GM18951 (cell line): Measurements from ENCODE around the gene DNAH14.
"Not testable (repeated sequence)": the region's sequence is repeated elsewhere in the genome, so short reads cannot be mapped to it uniquely, and the experiment has no call there.

Source experiments
- POLR2A ChIP-seq: IDR thresholded peaks from 4 replicates; pipeline ENCODE4 v1.6.1; 2011; ENCODE audit warnings: mild to moderate bottlenecking; ENCODE audit not compliant: insufficient read length, insufficient read depth; ENCODE audit errors: extremely low read depth
- in situ Hi-C: fragments of 300-500 bp; cut with MboI; formaldehyde crosslinking; loops from one replicate; pipeline ENCODE4 v1.12.0; 2022; ENCODE audit warnings: low sequenced_read_pairs, mixed read lengths, inconsistent platforms; ENCODE audit not compliant: unreplicated experiment

DNAH14 gene

DNA sequence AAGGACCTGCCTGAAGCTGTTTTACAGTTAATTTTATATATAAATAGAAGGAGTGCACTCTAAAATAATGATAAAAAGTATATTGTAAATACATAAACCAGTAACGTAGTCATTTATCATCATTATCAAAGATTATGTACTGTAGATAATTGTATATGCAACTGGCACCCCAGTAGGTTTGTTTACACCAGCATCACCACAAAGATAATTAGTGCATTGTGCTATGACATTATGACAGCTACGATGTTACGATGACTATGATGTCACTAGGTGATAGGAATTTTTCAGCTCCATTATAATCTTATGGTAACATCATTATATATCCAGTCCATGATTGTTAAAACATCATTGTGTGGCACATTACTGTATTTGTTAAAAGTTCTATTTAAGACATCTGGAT is 313.1 kb downstream of the DNAH14 start:
- TF ChIP-seq POLR2A, result no peak
- in situ Hi-C loops, result no loop called here

DNA sequence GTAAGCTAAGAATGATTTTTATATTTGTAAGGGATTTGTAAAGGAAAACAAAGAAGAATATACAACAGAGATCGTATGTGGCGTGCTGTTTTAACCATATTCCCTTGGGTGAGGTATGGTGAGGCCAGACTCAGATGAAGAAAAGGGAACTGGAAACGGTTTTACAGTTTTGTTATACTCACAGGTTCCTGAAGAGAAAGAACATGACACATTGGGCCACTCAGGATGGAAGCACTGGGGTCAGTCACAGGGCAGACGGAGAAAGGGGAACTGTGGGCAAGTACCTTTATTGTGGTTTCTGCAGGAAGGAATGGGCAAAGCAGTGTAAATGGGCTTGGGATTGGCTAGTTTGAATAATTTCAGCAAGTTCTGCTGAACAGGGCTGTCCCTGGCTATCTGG is 321.0 kb downstream of the DNAH14 start:
- in situ Hi-C loops, result no loop called here
- TF ChIP-seq POLR2A, result no peak

DNA sequence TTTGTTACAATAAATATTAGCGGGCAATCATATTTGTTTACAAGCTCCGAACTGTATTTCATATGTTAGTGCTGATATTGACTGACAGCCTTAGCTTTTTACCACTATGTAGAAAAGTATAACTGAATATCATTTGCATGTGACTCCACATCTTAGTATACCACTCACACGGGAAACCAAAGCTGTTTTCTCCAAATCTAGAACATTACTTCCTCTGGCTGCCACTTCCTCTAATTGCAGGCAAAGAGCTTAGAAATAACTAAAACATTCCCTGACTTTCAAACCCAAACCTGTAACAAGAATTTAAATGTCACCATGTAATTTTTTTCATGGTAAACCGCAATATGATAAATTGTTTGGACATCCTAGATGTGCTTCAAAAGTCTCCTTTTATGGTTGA is 323.7 kb downstream of the DNAH14 start:
- in situ Hi-C loops, result no loop called here
- TF ChIP-seq POLR2A, result no peak

DNA sequence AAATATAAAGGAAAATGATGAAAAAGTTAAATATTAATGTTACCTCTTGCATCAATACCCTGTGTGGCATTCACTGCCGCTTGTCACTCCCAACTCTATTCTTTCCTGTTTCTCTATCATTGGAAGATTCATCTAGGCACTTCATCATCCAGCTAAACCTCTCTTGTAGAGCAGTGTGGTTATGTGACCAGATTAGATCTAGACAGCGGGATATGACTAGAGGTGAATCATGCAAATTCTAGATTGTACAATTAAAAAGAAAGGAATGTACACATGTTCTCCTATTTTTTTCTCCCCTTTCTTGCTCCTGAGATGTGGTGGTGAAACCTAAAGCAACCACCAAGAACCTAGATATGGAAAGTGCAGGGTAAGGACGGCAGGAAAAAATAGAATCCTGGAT is 324.3 kb downstream of the DNAH14 start:
- TF ChIP-seq POLR2A, result no peak

DNA sequence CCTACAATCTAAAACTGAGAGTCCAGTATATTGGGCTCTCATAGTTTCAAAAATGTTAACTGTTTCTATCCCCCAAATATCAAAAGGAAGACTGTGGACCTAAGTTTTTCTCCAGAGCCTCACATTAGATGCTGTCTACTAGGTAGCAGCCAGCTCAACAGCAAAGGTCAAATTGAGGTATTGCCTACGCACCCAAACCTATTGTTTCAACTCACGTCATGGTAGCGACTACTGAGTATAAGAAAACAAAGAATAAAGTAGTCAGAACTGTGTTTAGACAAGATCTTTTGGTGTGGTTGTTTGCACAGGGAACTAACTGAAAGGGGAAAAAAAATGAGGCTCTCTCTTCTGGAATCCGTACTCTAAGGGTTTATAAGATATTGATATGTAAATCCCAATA is 325.2 kb downstream of the DNAH14 start:
- TF ChIP-seq POLR2A, result no peak
- in situ Hi-C loops, result no loop called here

More for the DNA sequence above, 324.3 kb downstream of the DNAH14 start:
- in situ Hi-C loops, result no loop called here

DNA sequence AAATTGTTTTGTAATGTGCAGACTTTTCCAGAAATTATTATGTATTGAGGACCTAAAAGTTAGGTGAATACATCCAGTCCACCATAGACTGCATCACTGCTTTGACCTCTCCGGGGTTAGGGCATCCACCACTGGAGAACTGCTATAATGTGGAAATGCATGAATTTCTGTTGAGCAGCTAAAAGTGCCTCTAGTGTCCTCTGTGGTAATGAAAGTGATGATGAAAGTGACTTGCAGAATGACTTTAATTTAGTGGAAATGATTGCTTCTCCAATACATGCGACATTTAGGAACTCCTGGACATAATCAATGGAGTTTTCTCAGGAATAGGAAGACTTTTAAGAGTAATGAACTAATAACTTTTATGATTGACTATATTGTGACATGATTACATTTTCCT is 327.6 kb downstream of the DNAH14 start:
- TF ChIP-seq POLR2A, result no peak
- in situ Hi-C loops, result no loop called here

DNA sequence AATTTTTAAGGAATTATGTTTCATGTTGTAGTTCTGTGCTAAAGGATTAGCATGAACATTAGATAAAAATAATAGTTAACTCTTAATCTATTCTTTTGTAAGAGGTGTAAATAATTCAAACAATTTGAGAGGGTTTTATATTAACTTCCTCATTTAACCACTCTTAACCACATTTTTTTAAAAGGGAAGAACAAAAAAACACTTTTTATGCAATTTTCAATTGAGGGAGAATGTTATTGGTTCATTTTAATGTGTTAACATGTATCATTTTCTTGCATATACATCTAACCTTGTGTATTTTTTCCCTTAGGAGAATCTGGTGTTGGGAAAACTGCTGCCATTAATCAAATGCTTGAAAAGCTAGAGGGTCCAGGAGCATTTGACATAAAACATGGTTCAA is 329.3 kb downstream of the DNAH14 start:
- in situ Hi-C loops, result no loop called here
- no peak for TF ChIP-seq POLR2A

DNA sequence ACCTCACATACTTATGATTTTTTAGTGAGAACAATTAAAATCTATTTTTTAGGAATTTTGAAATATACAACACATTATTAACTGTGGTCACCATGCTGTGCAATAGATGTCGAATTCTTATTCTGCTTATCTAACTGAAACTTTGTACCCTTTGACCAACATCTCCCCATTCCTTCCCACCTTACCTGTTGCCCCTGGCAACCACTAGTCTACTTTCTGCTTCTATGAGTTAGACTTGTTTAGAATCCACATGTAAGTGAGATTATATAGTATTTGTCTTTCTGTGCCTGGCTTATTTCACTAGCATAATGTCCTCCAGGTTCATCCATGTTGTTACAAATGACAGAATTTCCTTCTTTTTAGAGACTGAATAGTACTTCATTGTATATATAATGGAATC is 330.1 kb downstream of the DNAH14 start:
- in situ Hi-C loops, result no loop called here
- no peak for TF ChIP-seq POLR2A

DNA sequence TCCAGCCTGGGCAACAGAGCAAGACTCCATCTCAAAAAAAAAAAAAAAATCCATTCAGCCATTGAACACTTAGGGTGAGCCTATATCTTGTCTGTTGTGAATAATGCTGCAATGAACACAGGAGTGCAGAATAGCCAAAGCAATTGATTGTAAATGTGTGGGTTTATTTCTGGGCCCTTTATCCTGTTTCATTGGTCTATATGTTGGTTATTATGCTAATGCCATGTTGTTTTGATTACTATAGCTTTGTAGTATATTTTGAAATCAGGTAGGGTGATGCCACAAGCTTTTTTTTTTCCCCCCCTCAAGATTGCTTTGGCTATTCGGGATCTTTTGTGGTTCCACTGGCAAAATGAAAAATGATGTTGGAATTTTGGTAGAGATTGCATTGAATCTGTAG is 330.8 kb downstream of the DNAH14 start:
- TF ChIP-seq POLR2A, result no peak
- in situ Hi-C loops, result no loop called here

DNA sequence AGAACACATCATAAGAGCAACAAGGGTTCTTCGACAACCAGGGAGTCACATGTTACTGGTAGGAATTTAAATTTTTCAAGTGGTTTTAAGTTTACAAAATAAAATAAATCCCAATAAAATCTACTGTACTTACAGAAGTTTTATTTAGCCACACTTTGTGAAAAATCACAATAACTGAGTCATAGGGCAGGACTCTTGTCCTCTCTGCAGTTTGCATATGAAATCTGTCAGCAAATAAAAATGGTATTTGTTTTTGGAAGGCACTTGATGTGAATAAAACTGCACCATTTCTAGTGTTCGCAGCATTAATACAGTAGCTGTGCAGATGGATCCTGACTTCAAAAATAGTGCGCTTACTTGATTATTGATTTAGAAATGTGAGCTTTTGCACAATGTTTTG is 348.0 kb downstream of the DNAH14 start:
- no peak for TF ChIP-seq POLR2A
- in situ Hi-C loops, result no loop called here

DNA sequence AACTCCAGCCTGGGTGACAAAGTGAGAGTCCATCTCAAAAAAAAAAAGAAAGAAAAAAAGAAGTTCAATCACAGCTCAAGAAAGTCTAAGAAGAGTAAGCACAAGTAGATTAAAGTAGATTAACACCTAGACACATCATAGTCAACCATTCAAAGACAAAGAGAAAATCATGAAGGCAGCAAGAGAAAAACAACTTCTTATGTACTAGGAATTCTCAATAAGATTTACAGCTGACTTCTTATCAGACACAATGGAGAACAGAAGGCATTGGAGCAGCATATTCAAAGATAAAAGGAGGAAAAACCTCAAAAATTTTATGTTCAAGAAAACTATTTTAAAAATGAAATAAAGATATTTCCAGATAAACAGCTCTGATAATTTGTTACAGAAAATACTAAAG is 351.1 kb downstream of the DNAH14 start:
- TF ChIP-seq POLR2A, result no peak
- in situ Hi-C loops, result no loop called here

DNA sequence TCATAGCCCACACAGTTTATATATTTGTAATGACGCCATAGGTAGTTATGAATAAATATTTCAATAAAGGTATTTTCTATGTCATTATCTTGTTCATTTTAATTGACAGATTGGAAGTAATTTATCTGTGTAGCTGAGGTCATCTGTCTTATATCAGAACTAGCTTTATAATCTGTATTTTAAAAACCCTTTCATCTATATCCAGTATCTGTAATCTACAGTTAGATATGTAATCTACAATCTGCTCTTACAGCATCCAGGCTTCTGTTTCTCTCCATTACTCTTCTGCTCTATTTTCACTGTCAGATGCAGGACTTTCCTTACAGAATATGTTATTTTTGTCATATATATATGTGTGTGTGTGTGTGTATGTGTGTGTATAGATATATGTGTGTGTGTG is 360.8 kb downstream of the DNAH14 start:
- no peak for TF ChIP-seq POLR2A
- in situ Hi-C loops, result no loop called here

DNA sequence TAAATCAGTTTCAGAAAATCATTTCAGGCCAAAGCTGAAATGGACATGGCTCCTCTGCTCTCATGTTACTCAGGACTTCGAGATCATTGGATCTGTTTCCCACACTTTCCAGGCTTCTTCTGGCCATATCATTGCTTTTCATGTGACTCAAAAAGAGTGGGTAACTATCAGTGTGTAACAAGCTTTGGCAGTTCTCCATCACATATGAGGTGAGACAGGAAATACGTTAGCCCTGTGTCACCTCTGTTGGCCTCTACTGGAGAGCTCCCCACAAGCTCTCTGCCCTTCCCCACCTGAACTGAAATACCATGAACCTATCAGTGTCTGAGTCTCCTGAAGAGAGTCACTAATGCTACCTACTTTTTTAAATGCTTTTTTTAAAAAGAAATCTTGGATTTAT is 370.1 kb downstream of the DNAH14 start:
- TF ChIP-seq POLR2A, result no peak
- in situ Hi-C loops, result no loop called here

DNA sequence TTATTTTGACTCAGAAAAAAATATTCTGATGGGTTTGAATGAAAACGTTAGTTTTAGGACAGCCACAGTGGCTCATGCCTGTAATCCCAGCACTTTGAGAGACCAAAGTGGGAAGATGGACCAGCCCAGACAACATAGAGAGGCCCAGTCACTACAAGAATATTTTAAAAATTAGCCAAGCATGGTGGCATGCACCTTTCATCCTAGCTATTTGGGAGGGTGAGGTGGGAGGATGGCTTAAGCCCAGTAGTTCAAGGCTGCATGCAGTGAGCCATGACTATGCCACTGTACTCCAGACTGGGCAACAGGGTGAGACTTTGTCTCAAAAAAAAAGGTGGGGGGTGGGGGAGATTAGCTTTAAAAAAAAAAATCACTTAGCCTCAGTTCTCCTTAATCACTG is 370.9 kb downstream of the DNAH14 start:
- TF ChIP-seq POLR2A, result no peak
- in situ Hi-C loops, result no loop called here

DNA sequence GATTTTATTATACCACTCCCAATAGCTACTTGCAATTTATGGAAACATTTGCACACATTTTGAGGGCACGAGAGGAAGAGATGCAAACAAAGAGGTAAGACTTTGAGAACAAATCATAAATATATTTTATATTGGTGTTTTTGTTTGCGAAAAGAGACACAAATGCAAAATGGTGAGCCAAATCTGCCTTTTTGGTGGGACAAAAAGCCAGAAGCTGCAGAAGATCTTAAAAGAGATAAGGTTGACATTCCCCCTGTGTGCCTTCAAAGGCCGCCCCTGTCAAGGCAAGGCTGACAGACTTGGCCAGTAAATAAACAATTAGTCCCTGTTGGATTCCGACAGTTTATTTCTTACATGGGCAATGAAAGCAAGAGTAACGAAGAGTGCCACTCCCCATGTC is 375.5 kb downstream of the DNAH14 start:
- in situ Hi-C loops, result no loop called here
- no peak for TF ChIP-seq POLR2A

DNA sequence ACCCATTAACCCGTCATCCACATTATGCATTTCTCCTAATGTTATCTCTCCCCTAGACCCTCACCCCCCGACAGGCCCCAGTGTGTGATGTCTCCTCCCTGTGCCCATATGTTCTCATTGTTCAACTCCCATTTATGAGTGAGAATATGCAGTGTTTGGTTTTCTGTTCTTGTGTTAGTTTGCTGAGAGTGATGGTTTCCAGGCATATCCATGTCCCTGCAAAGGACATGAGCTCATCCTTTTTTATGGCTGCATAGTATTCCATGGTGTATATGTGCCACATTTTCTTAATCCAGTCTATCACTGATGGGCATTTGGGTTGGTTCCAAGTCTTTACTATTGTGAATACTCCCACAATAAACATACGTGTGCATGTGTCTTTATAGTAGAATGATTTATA is 381.1 kb downstream of the DNAH14 start:
- in situ Hi-C loops, result not testable (repeated sequence)
